ENCODE results near the gene ZDHHC11B.

GRCh38 chr5:749101-749670, 35.3 kb downstream of the ZDHHC11B start:
- TF ChIP-seq, protein P1, sequence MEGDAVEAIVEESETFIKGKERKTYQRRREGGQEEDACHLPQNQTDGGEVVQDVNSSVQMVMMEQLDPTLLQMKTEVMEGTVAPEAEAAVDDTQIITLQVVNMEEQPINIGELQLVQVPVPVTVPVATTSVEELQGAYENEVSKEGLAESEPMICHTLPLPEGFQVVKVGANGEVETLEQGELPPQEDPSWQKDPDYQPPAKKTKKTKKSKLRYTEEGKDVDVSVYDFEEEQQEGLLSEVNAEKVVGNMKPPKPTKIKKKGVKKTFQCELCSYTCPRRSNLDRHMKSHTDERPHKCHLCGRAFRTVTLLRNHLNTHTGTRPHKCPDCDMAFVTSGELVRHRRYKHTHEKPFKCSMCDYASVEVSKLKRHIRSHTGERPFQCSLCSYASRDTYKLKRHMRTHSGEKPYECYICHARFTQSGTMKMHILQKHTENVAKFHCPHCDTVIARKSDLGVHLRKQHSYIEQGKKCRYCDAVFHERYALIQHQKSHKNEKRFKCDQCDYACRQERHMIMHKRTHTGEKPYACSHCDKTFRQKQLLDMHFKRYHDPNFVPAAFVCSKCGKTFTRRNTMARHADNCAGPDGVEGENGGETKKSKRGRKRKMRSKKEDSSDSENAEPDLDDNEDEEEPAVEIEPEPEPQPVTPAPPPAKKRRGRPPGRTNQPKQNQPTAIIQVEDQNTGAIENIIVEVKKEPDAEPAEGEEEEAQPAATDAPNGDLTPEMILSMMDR (conservative IDR thresholded peaks at IDR 0.05; ENCODE audit: low read length), result no peak
- no peak for TF ChIP-seq EZH2phosphoT487 (IDR thresholded peaks at IDR 0.05; ENCODE audit: borderline replicate concordance)

All from Loucy (cell line).